Left colon (tissue), 2 donors: ENCODE results near the gene SIT1. TPM values are rescaled to one million over a fixed set of nuclear protein-coding genes. Genes with fewer than 3 reads are reported as not detected.

Experiments used
- ATAC-seq: fragments of 200-7000 bp; cut with Tn5 transposase; one replicate; pipeline ENCODE4 v1.9.1; 2020; ENCODE audit warnings: mild to moderate bottlenecking, moderate library complexity
- DNase-seq, 2 donors: peaks; one replicate each; pipeline ENCODE4 v3.0.0-alpha.2; 2020
- intact Hi-C, 2 donors: fragments of 100-400 bp; cut with DNase I in 1 of 2; cut with micrococcal nuclease in 1 of 2; formaldehyde crosslinking; loops; one replicate each; pipeline versions ENCODE4 v1.11.2 to v1.14.0; 2022; cut with DNase I, micrococcal nuclease
- total RNA-seq, 2 donors: library from RNA; stranded (reverse); fragmentation: NEBNext Ultra II Directional; extraction: Animal tissue kit (Norgen Biotek cat#: 25700); gene quantifications; one replicate each; pipeline ENCODE4 v1.2.1, GENCODE V29; 2021
- donor health status: DM: no; HTN: no; CAD: no.
- donor health status: DM: yes; HTN: yes; CAD: no.

SIT1 gene
- total RNA-seq, 2 donors from 2014 or later = 0.46 to 1.4 TPM

DNA sequence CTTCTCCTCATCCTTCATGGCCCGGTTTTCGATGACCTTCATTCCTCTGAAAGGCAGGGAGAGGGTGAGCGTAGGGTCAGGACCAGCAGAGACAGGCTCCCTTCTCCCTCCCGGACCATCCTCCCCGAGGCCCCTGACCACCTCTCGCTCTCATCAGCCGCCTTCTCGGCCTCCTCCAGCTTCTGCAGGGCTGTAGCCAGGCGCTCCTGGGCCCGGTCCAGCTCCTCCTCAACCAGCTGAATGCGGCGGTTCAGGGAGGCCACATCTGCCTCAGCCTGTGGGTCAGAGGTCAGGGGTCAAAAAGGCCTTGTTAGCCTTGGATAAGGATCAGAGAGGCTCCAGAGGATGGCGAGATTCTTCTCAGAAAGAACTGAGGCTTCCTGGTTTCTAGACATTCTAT, 34.8 kb upstream of the SIT1 start:
- ATAC-seq = no peak
- intact Hi-C loops = no loop called here

GRCh38 chr9:35684921-35685320, 34.2 kb upstream of the SIT1 start:
- DNase-seq = no peak
- no peak for ATAC-seq
- intact Hi-C loops = no loop called here

More for the DNA sequence above, 34.8 kb upstream of the SIT1 start:
- DNase-seq = no peak

DNA sequence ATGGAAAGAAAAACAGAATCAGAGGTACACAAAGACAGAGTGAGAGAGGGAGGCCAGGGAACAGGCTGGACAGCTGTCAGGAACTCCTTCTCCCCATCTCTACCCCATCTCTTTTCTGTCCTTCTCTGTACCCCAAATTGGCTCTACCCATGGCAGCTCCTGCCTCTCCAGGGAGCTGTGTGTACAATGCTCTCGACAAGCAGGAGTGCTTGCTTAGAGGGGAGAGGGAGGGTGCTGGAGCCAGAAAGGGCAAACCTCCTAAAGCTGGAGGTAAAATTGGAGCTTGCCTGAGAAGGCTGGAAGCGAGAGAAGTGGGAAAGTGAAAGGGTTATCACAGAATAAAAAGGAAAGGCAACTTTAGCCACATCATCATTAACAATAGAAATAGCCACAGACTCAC, 32.6 kb upstream of the SIT1 start:
- DNase-seq = no peak
- no peak for ATAC-seq
- intact Hi-C loops = no loop called here

GRCh38 chr9:35682520-35683315, 32.0 kb upstream of the SIT1 start:
- intact Hi-C loops = no loop called here
- ATAC-seq = no peak
- no peak for DNase-seq

DNA sequence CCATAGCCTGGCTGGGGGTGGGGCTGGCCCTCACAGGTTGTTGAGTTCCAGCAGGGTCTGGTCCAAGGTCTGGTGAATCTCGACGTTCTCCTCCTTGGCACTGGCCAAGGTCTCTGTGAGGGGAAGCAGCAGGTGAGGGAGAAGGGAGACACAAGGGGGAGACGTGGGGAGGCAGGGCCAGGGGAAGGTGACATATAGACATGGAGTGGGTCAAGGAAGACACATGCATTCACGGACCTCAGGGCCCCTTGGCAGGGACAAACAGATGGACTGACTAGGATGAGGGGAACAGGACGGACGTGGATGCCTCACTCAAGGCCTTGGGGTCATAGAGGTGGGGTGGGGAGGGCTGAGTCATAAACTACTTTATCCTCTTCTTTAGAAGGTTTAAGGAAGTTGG, 31.3 kb upstream of the SIT1 start:
- DNase-seq (no peak), ATAC-seq (no peak)
- intact Hi-C loops = no loop called here

- intact Hi-C loops = no loop called here
- no peak for ATAC-seq
These were observed 30.7 kb upstream of the SIT1 start for GRCh38 chr9:35681341-35682002.

GRCh38 chr9:35680331-35681105, 29.8 kb upstream of the SIT1 start:
- ATAC-seq = no peak
- intact Hi-C loops = no loop called here
- no peak for DNase-seq

More at GRCh38 chr9:35681341-35682002, 30.7 kb upstream of the SIT1 start:
- no peak for DNase-seq

GRCh38 chr9:35679766-35680330, 29.1 kb upstream of the SIT1 start:
- intact Hi-C loops = no loop called here
- DNase-seq (no peak), ATAC-seq (no peak)

GRCh38 chr9:35679091-35679490, 28.4 kb upstream of the SIT1 start:
- DNase-seq = no peak
- no peak for ATAC-seq
- intact Hi-C loops = no loop called here

GRCh38 chr9:35675732-35676392, 25.1 kb upstream of the SIT1 start:
- intact Hi-C loops = no loop called here
- peak; percentile 81 for ATAC-seq
- peak in 1 of 2 donors; percentile 62 for DNase-seq

DNA sequence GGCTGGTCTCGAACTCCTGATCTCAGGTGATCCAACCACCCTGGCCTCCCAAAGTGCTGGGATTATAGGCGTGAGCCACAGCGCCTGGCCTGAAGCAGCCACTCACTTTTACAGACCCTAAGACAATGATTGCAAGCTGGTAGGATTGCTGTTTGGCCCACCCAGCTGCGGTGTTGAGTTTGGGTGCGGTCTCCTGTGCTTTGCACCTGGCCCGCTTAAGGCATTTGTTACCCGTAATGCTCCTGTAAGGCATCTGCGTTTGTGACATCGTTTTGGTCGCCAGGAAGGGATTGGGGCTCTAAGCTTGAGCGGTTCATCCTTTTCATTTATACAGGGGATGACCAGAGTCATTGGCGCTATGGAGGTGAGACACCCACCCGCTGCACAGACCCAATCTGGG, 24.5 kb upstream of the SIT1 start:
- ATAC-seq = peak; percentile 32
- intact Hi-C loops = no loop called here
- DNase-seq = no peak

GRCh38 chr9:35674025-35674361, 23.3 kb upstream of the SIT1 start:
- intact Hi-C loops = no loop called here
- ATAC-seq = no peak
- no peak for DNase-seq

DNA sequence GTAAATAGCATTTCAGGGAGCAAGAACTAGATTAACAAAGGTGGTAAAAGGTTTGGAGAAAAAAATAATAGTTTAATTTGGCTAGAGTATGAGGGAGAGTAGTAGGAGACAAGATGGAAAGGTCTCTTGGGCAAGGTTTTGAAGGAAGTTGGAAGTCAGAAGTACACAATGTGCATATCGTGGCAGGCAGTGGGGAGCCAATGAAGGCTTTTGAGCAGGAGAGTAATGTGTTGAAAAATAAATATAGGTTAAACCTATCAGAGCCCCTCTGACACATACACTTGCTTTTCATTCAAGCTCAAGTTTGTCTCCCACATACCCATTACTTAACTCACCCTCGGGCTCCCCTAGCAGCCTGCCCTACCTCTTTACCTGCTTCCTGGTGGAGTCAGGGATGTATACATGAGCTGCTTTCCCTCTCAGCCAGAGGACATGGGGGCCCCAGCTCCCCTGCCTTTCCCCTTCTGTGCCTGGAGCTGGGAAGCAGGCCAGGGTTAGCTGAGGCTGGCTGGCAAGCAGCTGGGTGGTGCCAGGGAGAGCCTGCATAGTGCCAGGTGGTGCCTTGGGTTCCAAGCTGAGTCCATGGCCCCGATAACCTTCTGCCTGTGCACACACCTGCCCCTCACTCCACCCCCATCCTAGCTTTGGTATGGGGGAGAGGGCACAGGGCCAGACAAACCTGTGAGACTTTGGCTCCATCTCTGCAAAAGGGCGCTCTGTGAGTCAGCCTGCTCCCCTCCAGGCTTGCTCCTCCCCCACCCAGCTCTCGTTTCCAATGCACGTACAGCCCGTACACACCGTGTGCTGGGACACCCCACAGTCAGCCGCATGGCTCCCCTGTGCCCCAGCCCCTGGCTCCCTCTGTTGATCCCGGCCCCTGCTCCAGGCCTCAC, 22.6 kb upstream of the SIT1 start, which contains the start of gene CA9:
CA9 (plus strand) TSS at position 797 of the 893 bp plus-strand sequence; CDS start at position 829, 32 bp downstream.
- ATAC-seq = peak; percentile 33
- intact Hi-C loops = no loop called here
- peak; percentile 36 to 70 for DNase-seq

- ATAC-seq (peak; percentile 81), DNase-seq (peak; percentile 82 to 85)
- intact Hi-C loops = no loop called here
These were observed 18.8 kb upstream of the SIT1 start for GRCh38 chr9:35669331-35670145.

DNA sequence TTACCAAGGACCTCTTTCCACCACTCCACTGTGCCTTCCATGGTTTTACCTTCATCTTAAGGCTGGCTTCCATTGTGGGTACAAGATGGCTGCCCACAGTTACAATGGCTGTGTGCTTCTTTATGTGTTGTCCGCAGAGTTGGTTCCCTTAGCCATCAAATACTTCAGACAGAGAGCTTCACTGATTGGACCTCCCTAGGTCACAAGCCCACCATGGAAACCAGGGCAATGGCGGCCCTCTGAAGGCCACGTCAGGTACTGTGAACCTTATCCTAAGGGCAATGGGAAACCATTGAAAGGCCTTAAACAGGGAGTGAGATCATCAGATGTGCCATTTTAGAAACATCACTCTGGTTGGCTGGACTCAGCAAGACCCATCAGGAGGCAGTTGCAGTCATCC, 17.2 kb upstream of the SIT1 start:
- intact Hi-C loops = no loop called here
- ATAC-seq (no peak), DNase-seq (no peak)

GRCh38 chr9:35666549-35666948, 15.8 kb upstream of the SIT1 start:
- intact Hi-C loops = no loop called here
- ATAC-seq (no peak), DNase-seq (no peak)

DNA sequence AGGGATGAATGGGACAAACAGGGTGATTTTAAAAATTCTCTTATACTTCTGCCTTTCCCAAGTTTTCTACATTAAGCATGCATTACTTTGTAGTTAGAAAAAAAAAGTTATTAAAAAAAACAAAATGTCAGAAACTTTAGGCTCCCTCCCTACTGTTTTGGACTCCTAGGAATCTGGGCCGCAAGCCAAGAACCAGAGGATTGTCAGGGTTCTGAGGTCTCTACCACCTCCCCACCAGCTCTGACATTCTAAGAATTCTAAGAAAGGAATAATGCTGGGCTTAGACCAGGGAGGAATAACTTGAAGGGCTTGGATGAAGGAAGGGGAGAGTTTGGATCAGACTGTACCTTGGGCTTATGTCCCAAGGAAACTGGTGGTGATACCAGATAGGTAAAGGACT, 15.3 kb upstream of the SIT1 start:
- no peak for ATAC-seq
- no peak for DNase-seq
- intact Hi-C loops = no loop called here
